ENCODE measurements around the gene UTP11. TPM values are rescaled to one million over a fixed set of nuclear protein-coding genes. Genes with fewer than 3 reads are reported as not detected.

UTP11 gene
- total RNA-seq, 1 donor from 2014 or later = 39.6 TPM

DNA sequence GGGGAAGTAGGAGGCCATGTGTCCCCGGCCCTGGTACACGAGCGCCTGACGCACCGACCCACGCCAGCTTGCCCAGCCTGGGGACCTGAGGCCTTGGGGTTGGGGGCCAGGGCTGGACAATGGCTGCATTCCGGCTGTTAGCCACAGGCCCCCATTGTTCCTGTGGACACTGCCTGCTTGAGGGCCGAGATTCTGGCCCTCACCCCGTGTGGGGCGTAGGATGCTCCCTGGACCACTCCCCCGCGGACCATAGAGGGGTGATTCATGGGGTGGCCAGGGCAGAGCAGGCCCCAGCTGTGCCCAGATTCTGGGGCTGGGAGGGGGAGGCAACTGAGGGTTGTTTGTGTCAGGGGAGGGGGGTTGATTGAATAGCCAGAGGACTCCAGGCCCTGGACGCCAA, 22.3 kb downstream of the UTP11 start:
- Histone ChIP-seq H3K27me3 (ENCODE audit: low read depth) (peaks cover 27% of the 10 kb centered on the region), H3K36me3 (no peaks in the 10 kb centered on the region), H3K4me3 (no peak overlapping the region), H3K4me1 (peaks cover 17% of the 10 kb centered on the region), H3K9me3 (replicated peaks) (no peaks in the 10 kb centered on the region), H3K27ac (replicated peaks) (no peak overlapping the region)
- intact Hi-C loops (cut with micrococcal nuclease) = no loop called here
- TF ChIP-seq, protein P1, sequence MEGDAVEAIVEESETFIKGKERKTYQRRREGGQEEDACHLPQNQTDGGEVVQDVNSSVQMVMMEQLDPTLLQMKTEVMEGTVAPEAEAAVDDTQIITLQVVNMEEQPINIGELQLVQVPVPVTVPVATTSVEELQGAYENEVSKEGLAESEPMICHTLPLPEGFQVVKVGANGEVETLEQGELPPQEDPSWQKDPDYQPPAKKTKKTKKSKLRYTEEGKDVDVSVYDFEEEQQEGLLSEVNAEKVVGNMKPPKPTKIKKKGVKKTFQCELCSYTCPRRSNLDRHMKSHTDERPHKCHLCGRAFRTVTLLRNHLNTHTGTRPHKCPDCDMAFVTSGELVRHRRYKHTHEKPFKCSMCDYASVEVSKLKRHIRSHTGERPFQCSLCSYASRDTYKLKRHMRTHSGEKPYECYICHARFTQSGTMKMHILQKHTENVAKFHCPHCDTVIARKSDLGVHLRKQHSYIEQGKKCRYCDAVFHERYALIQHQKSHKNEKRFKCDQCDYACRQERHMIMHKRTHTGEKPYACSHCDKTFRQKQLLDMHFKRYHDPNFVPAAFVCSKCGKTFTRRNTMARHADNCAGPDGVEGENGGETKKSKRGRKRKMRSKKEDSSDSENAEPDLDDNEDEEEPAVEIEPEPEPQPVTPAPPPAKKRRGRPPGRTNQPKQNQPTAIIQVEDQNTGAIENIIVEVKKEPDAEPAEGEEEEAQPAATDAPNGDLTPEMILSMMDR (IDR thresholded peaks at IDR 0.05; ENCODE audit: borderline replicate concordance) = no peak
- no peak for DNase-seq

DNA sequence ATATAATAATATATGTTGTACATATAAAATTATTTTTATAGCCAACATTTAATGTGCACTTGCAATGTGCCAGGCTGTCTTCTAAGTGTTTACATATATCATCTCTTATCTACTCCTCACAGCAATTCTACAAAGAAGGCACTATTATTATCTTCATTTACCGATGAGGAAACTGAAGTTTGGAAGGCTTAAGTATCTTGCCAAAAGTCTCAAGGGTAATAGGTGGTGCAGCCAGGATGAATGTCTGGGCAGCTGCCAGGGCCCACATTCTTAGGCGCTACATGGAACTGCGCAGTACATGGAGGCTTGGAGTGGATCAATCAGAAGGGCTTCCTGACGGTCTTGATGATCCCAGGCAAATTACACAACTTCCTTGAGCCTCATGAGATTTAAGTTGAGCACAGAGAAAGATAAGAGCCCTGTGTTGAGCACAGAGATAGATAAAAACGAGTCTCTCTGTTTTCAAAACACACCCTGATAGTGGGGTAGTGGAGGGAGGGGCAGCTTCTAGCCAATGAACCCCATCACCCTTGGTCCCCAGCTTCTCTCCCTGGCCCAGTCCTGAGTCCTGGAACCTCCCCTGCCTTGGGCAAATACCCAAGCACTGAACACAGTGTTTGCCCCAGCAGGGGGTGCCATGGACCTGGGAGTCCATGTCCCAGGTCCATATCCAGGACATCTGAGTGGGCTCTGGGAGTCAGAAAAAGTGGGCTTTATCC, 24.8 kb downstream of the UTP11 start:
- H3K36me3 ChIP-seq = no peaks in the 10 kb centered on the region
- H3K9me3 ChIP-seq (replicated peaks) = no peaks in the 10 kb centered on the region
- intact Hi-C loops (cut with micrococcal nuclease) = no loop called here
- TF ChIP-seq, protein P1 (IDR thresholded peaks at IDR 0.05; ENCODE audit: borderline replicate concordance) = peak; percentile 21
- H3K4me3 ChIP-seq = no peak overlapping the region
- DNase-seq = no peak
- H3K4me1 ChIP-seq = no peaks in the 10 kb centered on the region
- no peak overlapping the region for H3K27ac ChIP-seq (replicated peaks)
- H3K27me3 ChIP-seq (ENCODE audit: low read depth) = peaks cover 52% of the 10 kb centered on the region

DNA sequence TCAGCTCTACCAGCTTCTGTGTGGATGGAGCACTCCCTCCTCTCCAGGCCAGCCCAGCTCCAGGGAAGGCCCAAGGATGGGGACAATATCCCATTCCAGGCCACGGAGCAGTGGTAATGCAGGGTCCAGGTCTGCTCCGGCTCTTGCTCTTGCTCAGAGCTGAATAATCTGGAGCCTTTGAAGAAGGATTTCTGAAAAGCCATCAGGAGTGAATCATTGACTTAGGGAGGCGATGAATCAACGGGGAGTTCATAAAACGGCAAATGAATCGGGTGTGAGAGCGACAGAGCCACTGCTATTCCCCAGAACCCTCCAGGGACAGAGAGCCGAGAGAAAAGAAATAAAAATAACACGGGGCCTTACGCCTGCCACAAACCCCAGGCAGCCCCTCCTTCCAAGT, 26.3 kb downstream of the UTP11 start:
- peaks cover 66% of the 10 kb centered on the region for H3K27me3 ChIP-seq (ENCODE audit: low read depth)
- intact Hi-C loops (cut with micrococcal nuclease) = no loop called here
- H3K4me1 ChIP-seq = no peaks in the 10 kb centered on the region
- no peak overlapping the region for H3K4me3 ChIP-seq
- H3K36me3 ChIP-seq = no peaks in the 10 kb centered on the region
- DNase-seq = no peak
- H3K27ac ChIP-seq (replicated peaks) = no peak overlapping the region
- no peaks in the 10 kb centered on the region for H3K9me3 ChIP-seq (replicated peaks)
- TF ChIP-seq, protein P1 (IDR thresholded peaks at IDR 0.05; ENCODE audit: borderline replicate concordance) = no peak

DNA sequence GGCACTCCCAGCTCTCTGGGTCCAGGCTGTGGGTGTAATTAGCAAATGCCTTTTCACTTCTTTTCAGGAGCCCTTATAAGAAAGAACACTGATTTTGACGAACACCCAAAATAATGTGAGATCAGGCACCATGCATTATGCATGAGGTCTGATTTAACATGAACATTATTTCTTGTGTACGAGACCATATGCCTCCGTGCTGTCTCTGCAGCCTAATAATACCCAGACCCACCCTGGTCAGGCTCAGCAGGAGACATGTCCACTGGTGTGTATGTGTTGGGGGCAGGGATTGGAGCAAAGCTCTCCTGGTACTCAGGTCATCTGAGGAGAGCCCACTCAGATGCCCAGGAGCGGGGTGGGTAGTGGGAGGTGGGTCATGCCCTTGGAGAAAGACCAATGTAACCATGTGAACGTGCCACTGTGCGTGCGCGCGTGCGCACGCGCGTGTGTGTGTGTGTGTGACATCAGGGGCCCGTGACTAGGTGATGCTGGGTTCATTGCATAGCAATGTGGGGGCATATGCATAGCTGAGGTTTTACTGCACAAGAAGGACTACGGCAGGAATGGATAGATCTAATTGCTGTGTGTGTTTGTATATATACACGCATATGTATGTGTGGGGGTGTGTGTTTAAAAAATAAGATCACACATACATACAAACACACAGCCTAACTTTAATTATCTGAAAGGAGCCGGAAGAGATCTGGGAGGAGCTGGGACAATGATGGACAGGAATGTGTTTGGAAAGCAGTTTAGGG, 27.0 kb downstream of the UTP11 start:
- H3K27me3 ChIP-seq (ENCODE audit: low read depth) = peaks cover 73% of the 10 kb centered on the region
- intact Hi-C loops (cut with micrococcal nuclease) = no loop called here

DNA sequence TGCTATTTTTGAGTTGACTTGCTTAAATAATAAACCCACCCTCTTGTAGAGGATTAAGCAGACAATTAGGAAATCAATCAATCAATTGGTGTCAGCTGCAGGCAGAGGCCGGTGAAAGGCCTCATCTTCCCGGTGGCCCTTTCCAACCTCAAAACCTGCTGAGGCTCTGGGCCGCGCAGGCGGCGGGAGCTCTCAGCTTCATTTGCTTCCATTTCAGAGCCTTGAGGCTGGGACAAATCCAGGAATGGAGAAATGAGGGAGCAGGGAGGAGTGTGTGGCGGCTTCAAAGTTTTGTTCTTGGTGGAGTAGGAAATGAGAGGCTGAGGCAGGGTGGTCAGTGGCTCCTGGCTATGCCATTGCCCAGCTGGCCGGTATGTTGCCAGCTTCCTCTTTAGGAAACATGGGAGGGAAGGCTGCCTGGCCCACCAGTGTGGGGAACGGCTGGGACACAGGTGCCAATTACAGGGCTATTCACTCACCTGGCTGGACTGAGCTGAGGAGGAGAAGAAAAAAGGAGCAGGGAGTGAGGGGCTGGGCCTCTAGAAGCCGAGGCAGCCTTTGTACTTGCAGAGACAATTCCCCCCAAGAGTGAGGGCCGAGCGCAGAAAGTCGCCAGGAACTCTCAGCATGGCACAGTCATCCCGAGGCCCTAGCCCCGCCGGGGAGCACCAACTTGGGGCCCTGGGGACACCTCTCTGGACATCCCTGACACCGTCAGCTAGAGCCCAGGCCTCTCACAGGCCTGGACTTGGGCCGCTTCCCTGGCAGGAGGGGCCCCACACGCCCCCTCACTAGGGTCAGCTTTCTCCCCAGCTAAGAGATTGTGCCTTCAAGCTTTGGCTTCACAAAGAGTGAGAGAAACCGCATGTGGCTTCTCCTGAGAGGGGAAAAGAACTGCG, 29.7 kb downstream of the UTP11 start:
- no peak for DNase-seq
- Histone ChIP-seq H3K4me1 (peaks cover 23% of the 10 kb centered on the region), H3K27ac (replicated peaks) (no peak overlapping the region), H3K36me3 (no peaks in the 10 kb centered on the region), H3K27me3 (ENCODE audit: low read depth) (peaks cover 87% of the 10 kb centered on the region), H3K4me3 (no peak overlapping the region), H3K9me3 (replicated peaks) (no peaks in the 10 kb centered on the region)
- TF ChIP-seq, protein P1 (IDR thresholded peaks at IDR 0.05; ENCODE audit: borderline replicate concordance) = no peak
- intact Hi-C loops (cut with micrococcal nuclease) = no loop called here

More for the DNA sequence above, 27.0 kb downstream of the UTP11 start:
- DNase-seq = no peak
- H3K9me3 ChIP-seq (replicated peaks) = no peaks in the 10 kb centered on the region
- TF ChIP-seq, protein P1 (IDR thresholded peaks at IDR 0.05; ENCODE audit: borderline replicate concordance) = no peak
- H3K27ac ChIP-seq (replicated peaks) = no peak overlapping the region
- no peaks in the 10 kb centered on the region for H3K36me3 ChIP-seq
- H3K4me3 ChIP-seq = no peak overlapping the region
- peaks cover 6% of the 10 kb centered on the region for H3K4me1 ChIP-seq
